Natural killer cell (primary cell): ENCODE measurements around the gene FAM83F. TPM values are rescaled to one million over a fixed set of nuclear protein-coding genes. Genes with fewer than 3 reads are reported as not detected.

Source experiments
- ATAC-seq, 3 donors: fragments of 150-1000 bp in 2 of 3; fragments of 200-7000 bp in 1 of 3; cut with Tn5 transposase; 1 replicate in 1 of 3; 2 replicates in 2 of 3; pipeline ENCODE4 v1.10.0; 2021; ENCODE audit warnings: mild to moderate bottlenecking in 2 of 3, moderate library complexity in 2 of 3
- DNase-seq, 2 donors: peaks; one replicate each; pipeline versions ENCODE4 v3.0.0 to v3.0.0-alpha.2; 2013 to 2021; ENCODE audit warnings: mixed read lengths in 1 of 2
- H3K27ac ChIP-seq: one replicate; pipeline ENCODE4 v1.5.1; 2013; ENCODE audit warnings: mild to moderate bottlenecking, low read length
- H3K27me3 ChIP-seq: one replicate; pipeline ENCODE4 v1.6.1; 2013; ENCODE audit warnings: low read length; ENCODE audit not compliant: control insufficient read depth, insufficient read depth
- H3K36me3 ChIP-seq: one replicate; pipeline ENCODE4 v1.6.1; 2013; ENCODE audit warnings: low read length; ENCODE audit not compliant: control insufficient read depth, insufficient read depth
- H3K4me1 ChIP-seq: one replicate; pipeline ENCODE4 v1.6.1; 2013; ENCODE audit warnings: low read length; ENCODE audit not compliant: control insufficient read depth, insufficient read depth
- H3K4me3 ChIP-seq: one replicate; pipeline ENCODE4 v1.5.1; 2013; ENCODE audit warnings: low read length
- H3K9me3 ChIP-seq: one replicate; pipeline ENCODE4 v1.6.1; 2013; ENCODE audit warnings: low read length; ENCODE audit not compliant: control insufficient read depth, insufficient read depth
- H3K27ac Mint-ChIP-seq, 2 donors: one replicate each; pipeline ENCODE4 v1.8.0; 2022; ENCODE audit warnings: mild to moderate bottlenecking in 2 of 2, mixed read lengths in 2 of 2, moderate library complexity in 1 of 2
- H3K27me3 Mint-ChIP-seq, 2 donors: one replicate each; pipeline ENCODE4 v1.8.0; 2022; ENCODE audit warnings: low read depth in 2 of 2, mixed read lengths in 2 of 2
- H3K36me3 Mint-ChIP-seq: one replicate; pipeline ENCODE4 v1.8.0; 2022; ENCODE audit warnings: mixed read lengths
- H3K4me1 Mint-ChIP-seq, 2 donors: one replicate each; pipeline ENCODE4 v1.8.0; 2022; ENCODE audit warnings: mixed read lengths in 2 of 2
- H3K4me3 Mint-ChIP-seq: one replicate; pipeline ENCODE4 v1.8.0; 2022; ENCODE audit warnings: mild to moderate bottlenecking, moderate library complexity, mixed read lengths
- H3K9me3 Mint-ChIP-seq, 2 donors: one replicate each; pipeline ENCODE4 v1.8.0; 2022; ENCODE audit warnings: mixed read lengths in 2 of 2
- WGBS: methylation state at CpG from one replicate; pipeline ENCODE4 v1.1.7; 2013; ENCODE audit warnings: missing lambda C conversion rate; ENCODE audit not compliant: insufficient coverage; 5-methylcytosine and 5-hydroxymethylcytosine counted together
- intact Hi-C: fragments of 100-400 bp; cut with micrococcal nuclease; formaldehyde crosslinking; loops from one replicate; pipeline ENCODE4 v1.14.2; 2022
- total RNA-seq, 4 donors: library from RNA; stranded (reverse); fragments of 120-200 nt in 1 of 4; gene quantifications; one replicate each; pipeline versions ENCODE4 v1.2.3 to v1.2.4, GENCODE V29; 2013 to 2022
- TF ChIP-seq, protein P1 (sequence below): fragments of 200-600 bp; IDR thresholded peaks from one replicate; pipeline ENCODE4 v1.8.0; 2022; ENCODE audit warnings: antibody characterized with exemption

FAM83F gene
- total RNA-seq, 3 donors from 2014 or later (not counting 1 experiment from before 2014, with no cell fraction given), result 1.0 to 7.5 TPM; not detected in 1

DNA sequence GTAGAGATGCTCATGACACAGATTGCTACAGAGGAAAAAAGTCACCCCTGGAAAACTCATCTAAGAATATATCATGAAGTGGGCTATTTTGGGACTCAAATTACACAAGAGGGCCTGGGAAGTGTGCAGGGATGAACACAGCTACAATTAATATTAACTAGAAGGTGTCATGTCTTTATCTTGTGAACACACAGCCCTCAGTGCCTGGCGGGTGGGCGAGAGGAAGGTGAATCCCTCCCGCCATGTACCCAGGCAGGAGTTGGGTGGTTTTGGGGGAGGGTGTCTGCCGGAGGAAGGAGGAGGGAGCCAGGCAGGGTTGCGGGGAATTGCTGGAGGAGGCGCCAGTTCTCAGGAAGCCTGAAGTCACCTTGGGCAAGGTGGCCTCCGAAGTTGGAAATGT, 5.1 kb upstream of the FAM83F start:
- no peaks in the 10 kb centered on the region for H3K9me3 ChIP-seq
- ATAC-seq (no peak), DNase-seq (no peak)
- intact Hi-C loops, result no loop called here
- H3K27me3 ChIP-seq, result peaks cover 7% of the 10 kb centered on the region
- no peaks in the 10 kb centered on the region for H3K36me3 Mint-ChIP-seq
- no peaks in the 10 kb centered on the region for H3K9me3 Mint-ChIP-seq
- no peak overlapping the region for H3K4me3 Mint-ChIP-seq
- no peak overlapping the region for H3K4me3 ChIP-seq
- H3K4me1 Mint-ChIP-seq, result peaks cover 9 to 19% of the 10 kb centered on the region in 2 donors
- no peaks in the 10 kb centered on the region for H3K36me3 ChIP-seq
- no peak overlapping the region for H3K27ac ChIP-seq
- H3K4me1 ChIP-seq, result peaks cover 6% of the 10 kb centered on the region
- no peak overlapping the region for H3K27ac Mint-ChIP-seq
- TF ChIP-seq, protein P1, sequence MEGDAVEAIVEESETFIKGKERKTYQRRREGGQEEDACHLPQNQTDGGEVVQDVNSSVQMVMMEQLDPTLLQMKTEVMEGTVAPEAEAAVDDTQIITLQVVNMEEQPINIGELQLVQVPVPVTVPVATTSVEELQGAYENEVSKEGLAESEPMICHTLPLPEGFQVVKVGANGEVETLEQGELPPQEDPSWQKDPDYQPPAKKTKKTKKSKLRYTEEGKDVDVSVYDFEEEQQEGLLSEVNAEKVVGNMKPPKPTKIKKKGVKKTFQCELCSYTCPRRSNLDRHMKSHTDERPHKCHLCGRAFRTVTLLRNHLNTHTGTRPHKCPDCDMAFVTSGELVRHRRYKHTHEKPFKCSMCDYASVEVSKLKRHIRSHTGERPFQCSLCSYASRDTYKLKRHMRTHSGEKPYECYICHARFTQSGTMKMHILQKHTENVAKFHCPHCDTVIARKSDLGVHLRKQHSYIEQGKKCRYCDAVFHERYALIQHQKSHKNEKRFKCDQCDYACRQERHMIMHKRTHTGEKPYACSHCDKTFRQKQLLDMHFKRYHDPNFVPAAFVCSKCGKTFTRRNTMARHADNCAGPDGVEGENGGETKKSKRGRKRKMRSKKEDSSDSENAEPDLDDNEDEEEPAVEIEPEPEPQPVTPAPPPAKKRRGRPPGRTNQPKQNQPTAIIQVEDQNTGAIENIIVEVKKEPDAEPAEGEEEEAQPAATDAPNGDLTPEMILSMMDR, result no peak
- WGBS, result 82% methylated on average over 7 of the region's 7 CpGs
- peaks cover 29% of the 10 kb centered on the region in 2 donors for H3K27me3 Mint-ChIP-seq

DNA sequence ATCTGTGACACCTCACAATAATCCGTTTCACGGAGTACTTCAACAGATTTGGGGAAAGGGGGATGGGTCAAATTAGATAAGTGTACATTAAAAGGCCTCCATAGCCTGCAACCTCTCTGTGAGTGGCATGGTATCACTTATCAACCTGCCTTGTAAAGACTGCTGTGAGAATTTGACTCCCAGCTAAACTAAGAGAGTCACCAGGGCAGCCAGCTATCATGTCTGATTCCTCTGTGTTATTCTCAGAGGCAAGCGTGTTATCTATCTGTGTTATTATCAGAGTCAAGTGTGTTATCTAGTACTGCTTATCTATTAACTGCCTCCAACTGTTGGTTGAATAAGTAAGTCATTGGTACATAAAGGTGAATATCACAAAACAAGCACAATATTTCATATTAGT, 4.1 kb upstream of the FAM83F start:
- Mint-ChIP-seq H3K27me3 (peaks cover 29 to 31% of the 10 kb centered on the region in 2 donors), H3K36me3 (no peaks in the 10 kb centered on the region), H3K4me3 (no peak overlapping the region), H3K27ac (no peak overlapping the region), H3K9me3 (no peaks in the 10 kb centered on the region), H3K4me1 (peaks cover 9 to 19% of the 10 kb centered on the region in 2 donors)
- 87% methylated on average over 2 of the region's 3 CpGs for WGBS
- Histone ChIP-seq H3K27ac (no peak overlapping the region), H3K27me3 (peaks cover 11% of the 10 kb centered on the region), H3K4me3 (no peak overlapping the region), H3K36me3 (no peaks in the 10 kb centered on the region), H3K4me1 (peaks cover 9% of the 10 kb centered on the region), H3K9me3 (no peaks in the 10 kb centered on the region)
- TF ChIP-seq, protein P1, result no peak
- intact Hi-C loops, result no loop called here
- ATAC-seq (peak in 1 of 3 donors; percentile 30), DNase-seq (no peak)

DNA sequence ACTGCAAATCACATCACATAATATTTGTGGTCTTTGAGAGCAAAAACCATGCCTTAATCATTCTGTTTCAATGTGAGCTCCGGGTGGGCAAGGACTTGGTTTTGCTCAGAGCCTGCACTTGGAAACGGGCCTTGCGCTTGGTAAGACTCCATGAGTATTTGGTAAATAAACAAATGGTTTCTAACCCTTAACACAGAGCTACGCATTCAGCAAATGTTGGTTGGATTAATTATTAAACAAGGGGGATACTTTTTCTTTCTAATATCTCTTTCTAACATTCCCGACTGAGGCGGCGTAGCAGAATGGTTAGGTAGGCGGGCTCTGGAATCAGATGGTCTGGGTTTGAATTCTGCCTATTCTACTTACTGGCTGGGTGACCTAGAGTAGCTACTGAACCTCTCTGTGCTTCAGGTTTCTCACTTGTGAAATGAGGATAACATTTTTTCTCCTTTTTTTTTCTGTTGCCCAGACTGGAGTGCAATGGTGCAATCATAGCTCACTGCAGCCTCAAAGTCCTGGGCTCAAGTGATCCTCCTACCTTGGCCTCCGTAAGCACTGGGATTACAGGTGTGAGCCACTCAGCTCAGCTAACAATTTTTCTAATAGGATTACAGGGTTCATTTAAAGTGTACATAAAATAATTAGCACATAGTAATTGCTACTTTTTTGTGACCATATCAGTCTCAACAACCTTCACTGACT, 3.4 kb upstream of the FAM83F start:
- Histone ChIP-seq H3K36me3 (no peaks in the 10 kb centered on the region), H3K4me3 (no peak overlapping the region), H3K27ac (no peak overlapping the region), H3K27me3 (peaks cover 12% of the 10 kb centered on the region), H3K9me3 (no peaks in the 10 kb centered on the region), H3K4me1 (peaks cover 9% of the 10 kb centered on the region)
- Mint-ChIP-seq H3K4me3 (no peak overlapping the region), H3K27me3 (peaks cover 34 to 36% of the 10 kb centered on the region in 2 donors), H3K9me3 (no peaks in the 10 kb centered on the region), H3K36me3 (no peaks in the 10 kb centered on the region), H3K27ac (no peak overlapping the region), H3K4me1 (peaks cover 9 to 19% of the 10 kb centered on the region in 2 donors)
- intact Hi-C loops, result no loop called here
- no peak for ATAC-seq
- 94% methylated on average over 6 of the region's 9 CpGs for WGBS
- TF ChIP-seq, protein P1, result no peak
- no peak for DNase-seq
